Stimulated activated naive CD8-positive, alpha-beta T cell treated with anti-CD3 and anti-CD28 coated beads, Interleukin-15, Interleukin-2, amounts not matched to agents 100 ng/mL and 50 ng/mL, for 24 hours (primary cell): ENCODE results near the gene SLC5A11.
"Not testable (repeated sequence)": the region's sequence is repeated elsewhere in the genome, so short reads cannot be mapped to it uniquely, and the experiment has no call there.

Experiments
- H3K27ac Mint-ChIP-seq: one replicate; pipeline ENCODE4 v1.8.0; 2021; ENCODE audit warnings: mild to moderate bottlenecking, mixed read lengths
- H3K27me3 Mint-ChIP-seq: one replicate; pipeline ENCODE4 v1.8.0; 2021; ENCODE audit warnings: mixed read lengths
- H3K36me3 Mint-ChIP-seq: one replicate; pipeline ENCODE4 v1.8.0; 2021; ENCODE audit warnings: low read depth, mixed read lengths
- H3K4me1 Mint-ChIP-seq: one replicate; pipeline ENCODE4 v1.8.0; 2021; ENCODE audit warnings: low read depth, mixed read lengths
- H3K4me3 Mint-ChIP-seq: one replicate; pipeline ENCODE4 v1.8.0; 2021; ENCODE audit warnings: mild to moderate bottlenecking, mixed read lengths
- H3K9me3 Mint-ChIP-seq: one replicate; pipeline ENCODE4 v1.8.0; 2021; ENCODE audit warnings: mixed read lengths

The SLC5A11 gene, protein sequence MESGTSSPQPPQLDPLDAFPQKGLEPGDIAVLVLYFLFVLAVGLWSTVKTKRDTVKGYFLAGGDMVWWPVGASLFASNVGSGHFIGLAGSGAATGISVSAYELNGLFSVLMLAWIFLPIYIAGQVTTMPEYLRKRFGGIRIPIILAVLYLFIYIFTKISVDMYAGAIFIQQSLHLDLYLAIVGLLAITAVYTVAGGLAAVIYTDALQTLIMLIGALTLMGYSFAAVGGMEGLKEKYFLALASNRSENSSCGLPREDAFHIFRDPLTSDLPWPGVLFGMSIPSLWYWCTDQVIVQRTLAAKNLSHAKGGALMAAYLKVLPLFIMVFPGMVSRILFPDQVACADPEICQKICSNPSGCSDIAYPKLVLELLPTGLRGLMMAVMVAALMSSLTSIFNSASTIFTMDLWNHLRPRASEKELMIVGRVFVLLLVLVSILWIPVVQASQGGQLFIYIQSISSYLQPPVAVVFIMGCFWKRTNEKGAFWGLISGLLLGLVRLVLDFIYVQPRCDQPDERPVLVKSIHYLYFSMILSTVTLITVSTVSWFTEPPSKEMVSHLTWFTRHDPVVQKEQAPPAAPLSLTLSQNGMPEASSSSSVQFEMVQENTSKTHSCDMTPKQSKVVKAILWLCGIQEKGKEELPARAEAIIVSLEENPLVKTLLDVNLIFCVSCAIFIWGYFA

DNA sequence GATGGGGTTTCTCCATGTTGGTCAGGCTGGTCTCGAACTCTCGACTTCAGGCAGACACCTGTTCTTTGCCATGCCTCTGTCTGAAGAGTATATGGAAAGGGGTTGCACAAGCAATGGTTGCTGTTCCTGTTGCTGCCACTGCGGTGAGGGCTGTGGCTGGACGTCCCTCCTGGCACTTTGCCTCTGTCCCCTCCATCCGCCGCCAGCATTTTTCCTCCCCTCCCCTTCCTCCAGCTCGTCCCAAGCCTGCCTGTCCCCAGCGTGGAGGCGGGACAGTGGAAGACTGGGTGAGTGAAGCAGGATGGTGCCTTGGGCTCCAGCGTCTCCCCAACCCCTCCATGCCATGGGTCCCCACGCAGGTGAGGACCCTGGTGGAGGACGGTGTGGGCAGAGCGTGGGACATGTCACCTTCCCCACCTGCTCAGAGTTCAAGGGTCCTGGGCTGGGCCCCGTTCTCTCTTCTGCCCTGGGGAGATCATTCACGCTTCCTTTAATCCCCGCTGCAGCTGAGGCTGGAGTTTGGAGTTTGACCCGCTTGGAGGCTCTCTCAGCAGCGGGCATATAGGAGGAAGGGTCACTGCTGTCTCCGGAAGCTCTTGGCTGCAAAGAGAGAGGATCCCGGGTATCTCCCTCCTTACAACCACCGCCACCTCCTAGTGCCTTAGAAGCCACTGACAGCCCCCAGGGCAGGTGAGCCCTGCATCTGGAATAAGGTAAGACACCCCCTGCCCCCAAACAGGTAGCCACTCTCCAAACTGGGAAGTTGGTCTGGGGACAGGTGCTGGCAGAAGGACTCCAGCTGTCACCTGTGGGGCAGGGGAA is at the start of gene SLC5A11:
Gene SLC5A11 (plus strand): TSS at position 238 of the 822 bp plus-strand sequence. CDS start 12,681 bp downstream, outside the sequence.
- Mint-ChIP-seq H3K9me3 (no peaks in the 10 kb centered on the region), H3K4me3 (no peak within 1 kb of the TSS), H3K36me3 (no peaks in the 10 kb centered on the region), H3K27me3 (no peaks in the 10 kb centered on the region), H3K4me1 (peaks cover 6% of the 10 kb centered on the region), H3K27ac (no peak within 1 kb of the TSS)

DNA sequence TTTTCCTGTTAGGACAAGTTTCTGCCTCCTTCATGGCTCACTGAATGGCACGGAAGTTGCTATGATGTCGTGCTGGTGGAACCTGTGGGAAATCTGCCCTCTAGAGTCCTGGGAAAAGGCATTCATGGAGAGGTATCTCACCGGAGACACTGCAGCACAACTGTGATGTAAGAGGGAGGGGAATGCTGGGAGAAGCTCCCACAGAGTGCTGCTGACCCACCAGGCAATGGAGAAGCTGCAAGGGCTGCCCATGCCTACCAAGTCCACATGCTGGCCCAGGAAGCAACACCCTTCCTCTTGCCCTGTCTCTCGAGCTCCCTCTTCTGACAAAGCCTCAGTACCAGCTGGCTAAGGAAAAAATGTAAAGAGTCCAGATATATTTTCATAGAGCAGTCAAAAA is 45.2 kb upstream of the SLC5A11 start:
- H3K27ac Mint-ChIP-seq = no peak overlapping the region
- peaks cover 86% of the 10 kb centered on the region for H3K36me3 Mint-ChIP-seq
- H3K4me1 Mint-ChIP-seq = no peaks in the 10 kb centered on the region
- no peaks in the 10 kb centered on the region for H3K9me3 Mint-ChIP-seq
- no peaks in the 10 kb centered on the region for H3K27me3 Mint-ChIP-seq
- no peak overlapping the region for H3K4me3 Mint-ChIP-seq

DNA sequence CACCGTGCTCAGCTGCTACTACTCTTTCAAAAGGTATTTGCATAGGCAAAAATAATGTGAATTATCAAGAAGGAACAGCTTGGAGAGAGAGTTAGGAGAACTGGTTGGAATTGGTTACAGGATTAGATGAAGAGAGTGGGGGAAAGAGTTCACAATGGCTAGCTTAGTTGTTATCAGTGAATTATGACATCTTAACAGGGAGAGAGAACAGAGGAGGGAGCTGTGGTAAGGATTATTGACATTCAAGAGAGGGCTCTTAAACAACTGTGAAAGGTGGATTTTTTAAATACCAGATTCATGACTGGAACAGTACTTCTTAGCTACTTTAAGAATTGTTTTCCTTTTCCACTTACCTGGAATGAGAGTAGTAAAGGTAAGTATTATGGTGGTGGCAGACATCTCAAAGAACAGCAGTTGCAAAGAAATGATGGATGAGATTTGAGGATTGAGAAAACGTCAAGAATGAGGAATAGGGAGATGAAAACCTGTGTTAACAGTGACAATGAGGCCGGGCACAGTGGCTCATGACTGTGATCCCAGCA is 43.9 kb upstream of the SLC5A11 start:
- Mint-ChIP-seq H3K4me3 (no peak overlapping the region), H3K27me3 (no peaks in the 10 kb centered on the region), H3K4me1 (no peaks in the 10 kb centered on the region), H3K36me3 (peaks cover 88% of the 10 kb centered on the region), H3K9me3 (no peaks in the 10 kb centered on the region), H3K27ac (peak overlapping the region; percentile 59)

DNA sequence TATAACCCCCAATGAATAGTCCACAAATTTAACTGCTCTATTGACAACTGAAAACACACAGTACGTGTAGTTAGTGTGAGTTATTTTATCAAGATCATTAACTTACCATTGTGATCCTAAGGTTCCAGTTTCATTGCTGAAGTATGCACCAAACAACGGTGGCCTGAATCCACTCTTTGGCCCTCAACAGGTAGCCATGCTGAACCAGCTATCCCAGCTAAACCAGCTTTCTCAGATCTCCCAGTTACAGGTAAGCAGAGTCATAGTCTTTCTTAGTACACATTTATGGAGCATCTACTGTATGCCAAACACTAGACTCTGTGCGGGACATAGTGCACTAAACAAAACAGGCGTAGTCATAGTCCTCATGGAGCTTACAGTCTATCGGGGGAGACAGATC is 40.3 kb upstream of the SLC5A11 start:
- Mint-ChIP-seq H3K4me3 (no peak overlapping the region), H3K4me1 (no peaks in the 10 kb centered on the region), H3K9me3 (no peaks in the 10 kb centered on the region), H3K36me3 (peaks cover 79% of the 10 kb centered on the region), H3K27ac (no peak overlapping the region), H3K27me3 (no peaks in the 10 kb centered on the region)

DNA sequence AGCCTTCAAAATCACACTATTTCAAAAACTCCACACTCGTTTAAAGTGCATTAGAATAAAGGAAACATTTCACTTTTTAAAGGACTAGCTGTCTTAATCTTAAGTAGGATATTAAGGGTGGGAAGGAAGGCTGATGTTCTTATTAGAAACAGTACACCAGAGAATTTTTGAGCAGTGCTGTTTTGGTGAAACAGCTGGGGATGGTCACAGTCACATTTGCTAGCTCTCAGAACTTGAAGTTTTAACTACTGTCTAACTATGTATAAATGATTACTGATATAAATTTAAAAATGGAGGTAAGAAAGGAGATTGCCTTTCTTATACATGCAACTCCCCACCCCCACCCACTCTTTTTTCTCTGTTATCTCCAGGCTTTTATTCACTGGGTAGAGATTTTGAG is 38.5 kb upstream of the SLC5A11 start:
- Mint-ChIP-seq H3K36me3 (peaks cover 79% of the 10 kb centered on the region), H3K4me1 (no peaks in the 10 kb centered on the region), H3K9me3 (no peaks in the 10 kb centered on the region), H3K27ac (peak overlapping the region; percentile 57), H3K27me3 (no peaks in the 10 kb centered on the region), H3K4me3 (no peak overlapping the region)

DNA sequence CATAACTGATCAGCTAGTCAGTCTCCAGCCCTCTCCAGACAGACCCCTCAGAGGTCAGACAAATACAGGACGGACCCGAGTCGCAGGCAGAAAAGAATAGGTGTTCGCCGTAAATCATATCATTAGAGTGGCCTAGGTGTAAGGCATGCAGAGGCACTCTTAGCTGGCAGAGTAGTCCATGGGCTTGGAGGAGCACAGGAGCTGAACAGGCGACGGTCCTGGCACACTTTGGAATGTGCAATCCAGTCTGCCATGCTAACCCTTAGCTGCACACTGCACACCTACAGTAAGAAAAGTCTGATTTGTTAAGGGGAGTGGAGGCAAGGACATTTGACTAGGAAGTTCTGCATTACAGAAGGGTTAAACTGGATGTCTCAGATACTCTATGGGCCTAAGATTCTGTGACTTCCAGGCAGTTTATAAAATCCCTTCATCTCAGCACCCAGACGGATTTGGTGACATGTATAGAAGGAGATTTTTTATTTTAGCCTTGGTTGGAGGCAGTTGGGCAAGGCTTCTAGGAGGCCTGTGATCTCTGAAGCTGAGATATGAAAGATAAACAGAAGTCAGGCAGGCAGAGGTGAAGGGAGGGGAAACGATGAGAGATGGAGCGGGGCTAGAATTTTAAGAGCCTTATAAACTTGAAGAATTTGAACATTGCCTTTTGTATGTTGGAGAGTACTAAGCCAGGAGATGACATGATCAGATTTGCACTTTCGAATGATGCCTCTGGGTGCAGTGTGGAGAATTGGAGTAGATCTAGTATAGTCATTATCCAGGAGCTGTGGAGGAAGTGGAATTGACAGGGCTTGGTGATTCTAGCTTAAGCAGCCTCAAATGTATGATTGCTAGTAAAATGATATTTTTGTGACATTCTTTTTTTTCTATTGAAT is 34.6 kb upstream of the SLC5A11 start:
- Mint-ChIP-seq H3K27me3 (no peaks in the 10 kb centered on the region), H3K36me3 (peaks cover 71% of the 10 kb centered on the region), H3K4me1 (no peaks in the 10 kb centered on the region), H3K4me3 (no peak overlapping the region), H3K27ac (no peak overlapping the region), H3K9me3 (no peaks in the 10 kb centered on the region)

DNA sequence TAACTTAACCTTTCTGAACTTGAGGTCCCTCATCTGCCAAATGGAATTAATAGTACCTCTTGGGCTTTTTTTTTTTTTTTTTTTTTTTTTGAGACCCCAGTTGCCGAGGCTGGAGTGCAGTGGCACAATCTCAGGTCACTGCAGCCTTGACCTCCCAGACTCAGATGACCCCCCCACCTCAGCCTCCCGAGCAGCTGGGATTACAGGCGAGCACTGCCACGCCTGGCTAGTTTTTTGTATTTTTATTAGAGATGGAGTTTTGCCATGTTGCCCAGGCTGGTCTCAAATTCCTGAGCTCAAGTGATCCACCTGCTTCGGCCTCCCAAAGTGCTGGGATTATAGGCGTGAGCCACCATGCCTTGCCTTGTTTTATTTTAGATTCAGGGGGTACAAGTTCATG is 33.0 kb upstream of the SLC5A11 start:
- H3K4me3 Mint-ChIP-seq, H3K4me1 Mint-ChIP-seq, H3K27me3 Mint-ChIP-seq, H3K27ac Mint-ChIP-seq, H3K9me3 Mint-ChIP-seq: not testable (repeated sequence)
- H3K36me3 Mint-ChIP-seq = peaks cover 64% of the 10 kb centered on the region

DNA sequence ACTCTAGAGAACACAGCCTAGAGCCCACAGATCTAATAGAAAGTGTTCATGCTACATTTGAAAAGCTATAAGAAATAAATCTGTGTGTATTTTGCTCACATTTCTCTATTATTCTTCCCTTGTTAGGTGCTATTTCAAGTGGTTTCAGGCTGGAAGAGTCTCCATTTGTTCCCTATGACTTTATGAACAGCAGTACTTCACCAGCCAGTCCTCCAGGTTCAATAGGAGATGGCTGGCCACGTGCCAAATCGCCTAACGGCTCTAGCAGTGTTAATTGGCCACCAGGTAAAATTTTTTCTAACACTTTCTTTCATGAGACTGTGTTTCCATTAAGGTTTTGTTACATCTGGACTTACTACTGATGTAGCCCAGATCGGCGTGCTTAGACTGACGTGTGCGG is 30.7 kb upstream of the SLC5A11 start:
- Mint-ChIP-seq H3K4me3 (no peak overlapping the region), H3K9me3 (no peaks in the 10 kb centered on the region), H3K27me3 (no peaks in the 10 kb centered on the region), H3K27ac (no peak overlapping the region), H3K36me3 (peaks cover 66% of the 10 kb centered on the region), H3K4me1 (no peaks in the 10 kb centered on the region)

DNA sequence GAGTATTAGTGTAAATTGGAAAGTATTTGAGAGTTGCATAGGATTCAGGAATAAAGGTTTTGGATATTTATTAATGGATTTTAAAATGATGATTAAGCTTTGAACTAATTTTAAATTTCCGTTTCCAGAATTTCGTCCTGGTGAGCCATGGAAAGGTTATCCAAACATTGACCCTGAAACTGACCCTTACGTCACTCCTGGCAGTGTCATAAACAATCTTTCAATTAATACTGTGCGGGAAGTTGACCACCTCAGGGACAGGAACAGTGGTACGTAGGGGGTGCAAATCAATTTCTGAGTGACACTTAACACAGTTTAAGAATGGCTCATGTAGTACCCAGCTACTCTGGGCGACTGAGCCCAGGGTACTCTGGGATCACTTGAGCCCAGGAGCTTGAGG is 29.1 kb upstream of the SLC5A11 start:
- Mint-ChIP-seq H3K9me3 (no peaks in the 10 kb centered on the region), H3K27me3 (no peaks in the 10 kb centered on the region), H3K36me3 (peaks cover 58% of the 10 kb centered on the region), H3K27ac (no peak overlapping the region), H3K4me1 (peaks cover under 1% of the 10 kb centered on the region), H3K4me3 (no peak overlapping the region)

DNA sequence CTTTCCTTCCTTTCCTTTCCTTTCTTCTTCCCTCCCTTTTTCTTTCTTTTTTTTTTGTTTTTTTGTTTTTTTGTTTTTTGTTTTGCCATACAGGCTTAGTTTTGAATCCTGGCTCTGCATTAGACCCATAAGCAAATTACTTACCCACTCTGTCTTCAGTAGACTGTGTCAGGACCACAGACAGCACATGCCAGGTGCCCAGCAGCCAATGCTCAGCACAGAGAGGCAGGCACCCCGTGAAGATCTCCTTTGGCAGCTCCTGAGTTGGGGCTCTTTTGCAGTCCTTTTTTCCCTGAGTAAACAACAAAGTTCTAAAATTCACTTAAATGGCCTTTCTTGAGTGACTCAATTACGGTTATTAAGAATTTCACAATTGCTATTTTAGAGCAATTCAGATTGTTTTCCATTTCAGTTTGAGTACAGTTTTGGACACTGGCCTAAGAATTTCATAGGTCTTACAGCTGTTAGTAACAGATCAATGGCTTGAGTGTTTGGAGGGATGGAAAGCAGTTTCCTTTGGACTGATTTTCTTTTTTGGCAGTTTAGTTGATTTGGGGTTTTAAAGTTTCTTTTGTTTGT is 26.2 kb upstream of the SLC5A11 start:
- H3K4me1 Mint-ChIP-seq = peaks cover 3% of the 10 kb centered on the region
- no peaks in the 10 kb centered on the region for H3K9me3 Mint-ChIP-seq
- H3K4me3 Mint-ChIP-seq = no peak overlapping the region
- H3K36me3 Mint-ChIP-seq = peaks cover 66% of the 10 kb centered on the region
- H3K27me3 Mint-ChIP-seq = no peaks in the 10 kb centered on the region
- H3K27ac Mint-ChIP-seq = peak overlapping the region; percentile 14

DNA sequence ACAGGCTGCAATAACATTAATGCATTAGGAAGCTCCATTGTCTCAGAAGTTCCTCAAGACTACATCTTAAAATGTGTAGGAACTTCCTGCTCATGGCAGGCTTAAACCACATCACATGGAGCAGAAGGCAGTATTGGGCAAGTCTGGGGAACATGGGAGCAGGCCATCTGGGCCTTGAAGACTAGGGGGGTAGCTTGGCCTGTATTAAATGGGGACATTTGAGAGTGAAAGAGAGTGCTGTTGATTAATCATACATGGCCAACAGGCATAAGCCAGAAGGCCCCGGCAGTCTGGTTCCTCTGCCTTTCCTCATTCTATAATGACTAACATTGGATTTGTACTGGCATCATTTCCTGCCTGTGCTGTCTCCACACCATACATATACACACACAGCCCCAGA is 25.2 kb upstream of the SLC5A11 start:
- no peaks in the 10 kb centered on the region for H3K9me3 Mint-ChIP-seq
- no peaks in the 10 kb centered on the region for H3K27me3 Mint-ChIP-seq
- H3K4me1 Mint-ChIP-seq = peaks cover 3% of the 10 kb centered on the region
- H3K27ac Mint-ChIP-seq = peak overlapping the region; percentile 53
- peaks cover 59% of the 10 kb centered on the region for H3K36me3 Mint-ChIP-seq
- H3K4me3 Mint-ChIP-seq = no peak overlapping the region

DNA sequence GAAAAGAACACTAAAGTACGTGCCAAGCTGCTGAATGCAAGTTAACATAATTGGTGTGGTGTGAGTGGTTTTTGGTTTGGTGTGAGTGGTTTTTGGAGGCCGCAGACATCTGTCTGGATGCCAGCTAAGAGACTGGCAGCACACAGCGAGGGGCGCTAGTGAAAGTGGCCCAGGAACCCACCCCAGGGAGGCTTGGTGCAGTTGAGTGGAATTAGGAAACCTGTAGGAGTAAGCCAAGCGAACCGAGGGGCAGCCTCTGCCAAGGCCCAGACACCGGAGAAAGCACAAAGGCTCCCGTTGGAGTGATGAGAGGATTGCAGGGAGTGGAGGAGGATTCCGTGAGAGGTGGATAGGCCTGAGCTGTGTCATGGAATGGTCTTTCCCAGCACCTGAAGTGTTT is 24.6 kb upstream of the SLC5A11 start:
- Mint-ChIP-seq H3K36me3 (peaks cover 65% of the 10 kb centered on the region), H3K9me3 (no peaks in the 10 kb centered on the region), H3K4me1 (peaks cover 3% of the 10 kb centered on the region), H3K27ac (no peak overlapping the region), H3K4me3 (no peak overlapping the region), H3K27me3 (no peaks in the 10 kb centered on the region)

DNA sequence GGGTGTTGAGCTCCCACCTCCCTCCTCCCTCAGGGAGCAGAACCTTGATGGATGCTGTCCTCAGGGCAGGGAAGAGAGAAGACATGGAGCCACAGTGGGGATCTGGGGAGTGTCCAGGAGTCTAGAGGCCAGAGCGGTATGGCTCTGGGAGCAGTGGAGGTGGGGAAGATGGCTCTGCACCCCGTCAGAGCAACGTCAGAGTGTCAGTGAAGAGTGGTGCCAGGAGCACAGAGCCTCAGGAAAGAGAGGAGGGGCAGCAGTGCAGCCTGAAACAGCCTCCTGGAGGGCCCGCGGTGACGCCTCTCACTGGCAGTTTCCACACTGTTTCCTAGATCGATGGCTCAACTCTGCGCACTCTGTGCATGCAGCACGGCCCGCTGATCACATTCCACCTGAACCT is 23.2 kb upstream of the SLC5A11 start:
- H3K36me3 Mint-ChIP-seq = peaks cover 71% of the 10 kb centered on the region

DNA sequence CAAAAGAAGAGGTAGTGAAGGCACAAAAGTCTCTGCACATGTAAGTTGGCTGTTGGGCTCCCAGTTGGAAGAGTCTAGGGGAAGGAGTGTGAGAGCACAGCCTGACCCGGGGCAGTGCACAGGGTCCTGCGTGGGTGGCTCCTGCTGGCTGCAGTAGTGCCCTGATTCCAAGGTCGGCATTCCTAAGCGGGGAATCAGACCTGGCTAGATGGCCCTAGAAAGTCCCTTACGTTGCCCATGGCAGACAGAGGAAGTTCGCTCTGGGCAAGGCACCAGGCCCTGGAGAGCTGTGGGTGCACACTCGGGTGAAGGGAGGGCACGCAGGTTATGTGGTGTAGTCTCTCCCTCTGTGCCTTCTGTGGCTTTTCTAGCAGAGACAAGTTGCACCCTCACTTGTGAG is 22.8 kb upstream of the SLC5A11 start:
- H3K4me1 Mint-ChIP-seq = peaks cover 3% of the 10 kb centered on the region
- no peak overlapping the region for H3K27ac Mint-ChIP-seq
- H3K9me3 Mint-ChIP-seq = no peaks in the 10 kb centered on the region
- H3K27me3 Mint-ChIP-seq = no peaks in the 10 kb centered on the region
- H3K36me3 Mint-ChIP-seq = peaks cover 67% of the 10 kb centered on the region
- H3K4me3 Mint-ChIP-seq = no peak overlapping the region

More for the DNA sequence above, 23.2 kb upstream of the SLC5A11 start:
- peaks cover 3% of the 10 kb centered on the region for H3K4me1 Mint-ChIP-seq
- H3K4me3 Mint-ChIP-seq = no peak overlapping the region
- H3K27me3 Mint-ChIP-seq = no peaks in the 10 kb centered on the region
- H3K27ac Mint-ChIP-seq = no peak overlapping the region
- H3K9me3 Mint-ChIP-seq = no peaks in the 10 kb centered on the region
